KMS-11 (cell line): ENCODE data around the gene FIGNL1.
"Not testable (repeated sequence)": the region's sequence is repeated elsewhere in the genome, so short reads cannot be mapped to it uniquely, and the experiment has no call there.

Source experiments
- H2AFZ ChIP-seq: fragments of 200-600 bp; sonication (generic); 2 replicates; pipeline ENCODE4 v1.6.1; 2016; ENCODE audit warnings: antibody characterized with exemption, mixed run types, low read depth
- H3K27ac ChIP-seq: fragments of 200-600 bp; sonication (generic); 2 replicates; pipeline ENCODE4 v1.6.1; 2016; ENCODE audit warnings: mild to moderate bottlenecking, mixed run types
- H3K27me3 ChIP-seq: fragments of 200-600 bp; sonication (generic); 2 replicates; pipeline ENCODE4 v1.6.1; 2017; ENCODE audit warnings: mild to moderate bottlenecking, low read depth, mixed run types, moderate library complexity; ENCODE audit not compliant: insufficient read depth
- H3K36me3 ChIP-seq: fragments of 200-600 bp; sonication (generic); 2 replicates; pipeline ENCODE4 v1.6.1; 2017; ENCODE audit warnings: mild to moderate bottlenecking, mixed run types; ENCODE audit not compliant: insufficient read depth
- H3K4me1 ChIP-seq: fragments of 200-600 bp; sonication (generic); 2 replicates; pipeline ENCODE4 v1.6.1; 2016; ENCODE audit warnings: mild to moderate bottlenecking, low read depth, mixed run types; ENCODE audit not compliant: poor library complexity, severe bottlenecking
- H3K4me2 ChIP-seq: fragments of 200-600 bp; sonication (generic); 2 replicates; pipeline ENCODE4 v1.7.0; 2016; ENCODE audit warnings: mild to moderate bottlenecking, mixed run types
- H3K4me3 ChIP-seq: fragments of 200-600 bp; sonication (generic); IDR thresholded peaks from 2 replicates; pipeline ENCODE4 v1.6.1; 2017; ENCODE audit warnings: low read depth, low read length, mixed read lengths; ENCODE audit not compliant: insufficient read depth
- H3K79me2 ChIP-seq: fragments of 200-600 bp; sonication (generic); 2 replicates; pipeline ENCODE4 v1.6.1; 2016; ENCODE audit warnings: low read depth, mixed run types; ENCODE audit not compliant: insufficient read depth
- H3K9ac ChIP-seq: fragments of 200-600 bp; sonication (generic); 2 replicates; pipeline ENCODE4 v1.6.1; 2016; ENCODE audit warnings: mild to moderate bottlenecking, mixed run types
- H4K20me1 ChIP-seq: fragments of 200-600 bp; sonication (generic); 2 replicates; pipeline ENCODE4 v1.6.1; 2016; ENCODE audit warnings: mild to moderate bottlenecking, mixed run types; ENCODE audit not compliant: insufficient read depth
- TF ChIP-seq, protein P1 (sequence below): fragments of 200-600 bp; sonication (generic); conservative IDR thresholded peaks from 2 replicates; pipeline ENCODE4 v1.6.1; 2017; ENCODE audit warnings: low read depth, mild to moderate bottlenecking, antibody characterized with exemption, low read length, moderate library complexity, mixed read lengths

Gene FIGNL1

DNA sequence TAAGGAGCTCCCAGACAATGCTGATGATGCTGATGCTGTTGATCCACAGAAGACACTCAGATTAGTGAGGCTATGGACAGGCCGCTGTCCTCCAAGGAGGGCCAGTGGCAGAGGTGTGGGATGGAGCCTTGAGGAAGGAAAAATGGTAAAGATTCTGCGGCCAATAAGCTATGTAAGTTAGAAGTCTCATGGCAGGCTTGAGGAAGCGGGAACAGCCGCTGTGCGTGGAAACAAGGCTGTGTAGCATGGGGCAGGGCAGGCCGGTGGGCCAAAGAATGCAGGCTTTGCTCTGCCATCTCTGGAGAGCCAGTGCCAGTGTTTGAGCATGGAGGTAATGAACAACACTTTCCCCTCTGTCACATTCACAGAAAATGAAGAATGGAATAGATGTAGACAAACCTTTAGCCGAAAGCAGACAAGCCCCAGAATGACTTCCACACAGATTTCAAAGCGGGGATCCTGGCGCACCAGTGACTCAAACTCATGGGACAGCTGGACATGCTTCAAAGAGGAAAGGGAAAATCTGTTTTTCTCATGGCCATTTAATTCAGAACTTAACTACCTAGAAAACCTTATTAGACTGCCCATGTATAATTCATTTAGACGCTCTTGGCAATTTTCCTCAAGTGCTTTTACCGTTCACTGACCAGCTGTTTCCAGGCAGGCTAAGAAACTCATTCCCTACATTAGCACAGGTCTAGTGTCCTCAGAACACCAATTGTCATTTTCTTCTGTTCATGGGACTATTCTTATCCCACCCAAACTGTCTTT, 16.9 kb upstream of the FIGNL1 start:
- H3K36me3 ChIP-seq, result no peaks in the 10 kb centered on the region
- H4K20me1 ChIP-seq, result no peaks in the 10 kb centered on the region
- no peak overlapping the region for H3K9ac ChIP-seq
- no peaks in the 10 kb centered on the region for H3K4me1 ChIP-seq
- no peak overlapping the region for H3K27ac ChIP-seq
- no peaks in the 10 kb centered on the region for H3K79me2 ChIP-seq
- H3K4me2 ChIP-seq, result no peak overlapping the region
- no peaks in the 10 kb centered on the region for H3K27me3 ChIP-seq
- no peak overlapping the region for H3K4me3 ChIP-seq
- TF ChIP-seq, protein P1, sequence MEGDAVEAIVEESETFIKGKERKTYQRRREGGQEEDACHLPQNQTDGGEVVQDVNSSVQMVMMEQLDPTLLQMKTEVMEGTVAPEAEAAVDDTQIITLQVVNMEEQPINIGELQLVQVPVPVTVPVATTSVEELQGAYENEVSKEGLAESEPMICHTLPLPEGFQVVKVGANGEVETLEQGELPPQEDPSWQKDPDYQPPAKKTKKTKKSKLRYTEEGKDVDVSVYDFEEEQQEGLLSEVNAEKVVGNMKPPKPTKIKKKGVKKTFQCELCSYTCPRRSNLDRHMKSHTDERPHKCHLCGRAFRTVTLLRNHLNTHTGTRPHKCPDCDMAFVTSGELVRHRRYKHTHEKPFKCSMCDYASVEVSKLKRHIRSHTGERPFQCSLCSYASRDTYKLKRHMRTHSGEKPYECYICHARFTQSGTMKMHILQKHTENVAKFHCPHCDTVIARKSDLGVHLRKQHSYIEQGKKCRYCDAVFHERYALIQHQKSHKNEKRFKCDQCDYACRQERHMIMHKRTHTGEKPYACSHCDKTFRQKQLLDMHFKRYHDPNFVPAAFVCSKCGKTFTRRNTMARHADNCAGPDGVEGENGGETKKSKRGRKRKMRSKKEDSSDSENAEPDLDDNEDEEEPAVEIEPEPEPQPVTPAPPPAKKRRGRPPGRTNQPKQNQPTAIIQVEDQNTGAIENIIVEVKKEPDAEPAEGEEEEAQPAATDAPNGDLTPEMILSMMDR, result no peak
- H2AFZ ChIP-seq, result peak overlapping the region; percentile 84

DNA sequence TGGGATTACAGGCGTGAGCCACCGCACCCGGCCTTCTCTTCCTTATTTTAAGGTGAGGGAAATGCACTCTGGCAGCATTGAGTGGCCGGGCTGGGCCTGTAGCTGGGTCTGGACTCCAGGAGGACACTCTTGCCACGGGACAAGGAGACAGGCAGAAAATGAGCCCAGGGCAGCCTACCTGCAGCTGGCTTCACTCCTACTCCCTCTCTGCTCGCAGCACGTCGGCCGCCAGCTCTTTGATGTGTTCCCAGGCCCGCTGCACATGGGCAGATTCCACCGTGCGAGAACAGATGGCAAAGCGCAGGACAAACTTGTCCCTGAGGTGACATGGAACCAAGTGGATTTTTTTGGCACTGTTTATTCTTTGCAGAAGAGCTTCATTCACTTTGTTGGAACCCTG, 12.9 kb upstream of the FIGNL1 start:
- H3K4me1 ChIP-seq, result no peaks in the 10 kb centered on the region
- H3K36me3 ChIP-seq, result no peaks in the 10 kb centered on the region
- no peaks in the 10 kb centered on the region for H4K20me1 ChIP-seq
- TF ChIP-seq, protein P1, result no peak
- no peak overlapping the region for H3K4me3 ChIP-seq
- H3K79me2 ChIP-seq, result no peaks in the 10 kb centered on the region
- H3K9ac ChIP-seq, result no peak overlapping the region
- no peak overlapping the region for H3K4me2 ChIP-seq
- no peaks in the 10 kb centered on the region for H3K27me3 ChIP-seq
- no peak overlapping the region for H2AFZ ChIP-seq
- H3K27ac ChIP-seq, result no peak overlapping the region

DNA sequence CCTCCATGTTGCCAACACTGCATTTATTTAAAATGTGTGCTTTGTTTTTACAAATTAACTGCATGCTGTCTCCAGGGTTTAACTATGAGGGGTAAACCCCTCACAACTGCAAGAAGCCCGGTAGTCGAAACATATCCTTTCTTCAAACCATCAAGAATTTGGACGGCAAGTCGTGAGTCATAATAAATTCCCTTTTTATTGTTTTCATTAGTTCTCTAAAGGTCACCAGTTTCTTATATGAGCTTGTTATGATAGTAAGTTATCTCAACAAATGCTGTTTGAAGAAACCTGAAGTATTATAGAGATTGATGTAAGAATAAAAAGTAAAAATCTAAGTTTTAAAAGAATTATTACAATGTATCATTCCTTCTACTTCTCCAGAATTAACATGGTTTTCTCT, 12.2 kb upstream of the FIGNL1 start:
- H2AFZ ChIP-seq, result no peak overlapping the region
- no peaks in the 10 kb centered on the region for H3K79me2 ChIP-seq
- no peaks in the 10 kb centered on the region for H4K20me1 ChIP-seq
- H3K36me3 ChIP-seq, result no peaks in the 10 kb centered on the region
- TF ChIP-seq, protein P1, result no peak
- no peak overlapping the region for H3K27ac ChIP-seq
- H3K4me1 ChIP-seq, result no peaks in the 10 kb centered on the region
- no peak overlapping the region for H3K4me3 ChIP-seq
- no peak overlapping the region for H3K9ac ChIP-seq
- no peak overlapping the region for H3K4me2 ChIP-seq
- H3K27me3 ChIP-seq, result no peaks in the 10 kb centered on the region

DNA sequence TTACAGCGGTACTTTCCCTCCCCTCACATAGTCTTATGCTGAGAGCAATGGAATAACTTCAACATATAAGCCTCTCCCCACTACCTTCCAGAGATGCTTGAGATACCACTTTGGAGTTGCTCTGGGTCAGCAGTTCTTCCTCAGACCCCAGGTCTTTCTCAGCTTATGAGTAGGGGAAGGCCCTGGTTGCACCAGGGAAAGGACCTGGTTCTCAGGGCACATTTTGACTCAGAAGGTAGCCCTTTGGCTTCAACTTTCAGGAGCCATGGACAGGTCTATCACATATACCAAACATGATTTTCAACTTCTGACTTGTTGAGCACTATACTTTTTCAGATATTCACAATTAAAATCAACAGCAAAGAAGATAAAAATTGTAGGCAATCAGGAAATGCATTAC, 11.5 kb upstream of the FIGNL1 start:
- TF ChIP-seq, protein P1, result no peak

DNA sequence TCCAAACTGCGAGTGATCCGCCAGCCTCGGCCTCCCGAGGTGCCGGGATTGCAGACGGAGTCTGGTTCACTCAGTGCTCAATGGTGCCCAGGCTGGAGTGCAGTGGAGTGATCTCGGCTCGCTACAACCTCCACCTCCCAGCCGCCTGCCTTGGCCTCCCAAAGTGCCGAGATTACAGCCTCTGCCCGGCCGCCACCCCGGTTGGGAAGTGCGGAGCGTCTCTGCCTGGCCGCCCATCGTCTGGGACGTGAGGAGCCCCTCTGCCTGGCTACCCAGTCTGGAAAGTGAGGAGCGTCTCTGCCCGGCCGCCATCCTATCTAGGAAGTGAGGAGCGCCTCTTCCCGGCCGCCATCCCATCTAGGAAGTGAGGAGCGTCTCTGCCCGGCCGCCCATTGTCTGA, 9.0 kb upstream of the FIGNL1 start:
- not testable (repeated sequence) for H3K9ac ChIP-seq, H4K20me1 ChIP-seq, H3K4me1 ChIP-seq, H3K79me2 ChIP-seq, H2AFZ ChIP-seq, H3K27ac ChIP-seq, H3K4me3 ChIP-seq, H3K36me3 ChIP-seq, H3K27me3 ChIP-seq, H3K4me2 ChIP-seq

More for the DNA sequence above, 11.5 kb upstream of the FIGNL1 start:
- no peaks in the 10 kb centered on the region for H3K36me3 ChIP-seq
- no peak overlapping the region for H2AFZ ChIP-seq
- H3K4me2 ChIP-seq, result no peak overlapping the region
- H3K4me1 ChIP-seq, result no peaks in the 10 kb centered on the region
- H3K27me3 ChIP-seq, result no peaks in the 10 kb centered on the region
- H4K20me1 ChIP-seq, result no peaks in the 10 kb centered on the region
- H3K27ac ChIP-seq, result no peak overlapping the region
- H3K79me2 ChIP-seq, result no peaks in the 10 kb centered on the region
- no peak overlapping the region for H3K9ac ChIP-seq
- H3K4me3 ChIP-seq, result no peak overlapping the region

DNA sequence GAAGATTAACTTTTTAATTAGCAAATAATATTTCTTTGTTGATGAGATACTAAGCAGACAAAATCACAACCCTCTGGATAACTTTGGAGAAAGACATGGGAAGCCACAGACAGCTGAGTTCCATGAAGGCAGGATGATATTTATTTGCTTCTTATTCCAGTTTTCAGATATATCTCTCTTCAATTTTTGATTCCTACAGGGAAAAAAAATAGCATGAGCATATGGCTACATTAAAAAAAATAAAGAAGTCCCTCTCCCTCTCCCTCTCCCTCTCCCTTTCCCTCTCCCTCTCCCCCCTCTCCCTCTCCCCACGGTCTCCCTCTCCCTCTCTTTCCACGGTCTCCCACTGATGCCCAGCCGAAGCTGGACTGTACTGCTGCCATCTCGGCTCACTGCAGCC, 8.5 kb upstream of the FIGNL1 start:
- H3K4me3 ChIP-seq, H3K27me3 ChIP-seq, H3K79me2 ChIP-seq, H4K20me1 ChIP-seq, H3K4me1 ChIP-seq, H3K27ac ChIP-seq, H3K9ac ChIP-seq, H3K36me3 ChIP-seq, H2AFZ ChIP-seq, H3K4me2 ChIP-seq: not testable (repeated sequence)
